ENCODE results near the gene MN1. TPM values are rescaled to one million over a fixed set of nuclear protein-coding genes. Genes with fewer than 3 reads are reported as not detected.

Gene MN1
- total and polyA plus RNA-seq, 2 of the 8 experiments (the other 6 are each of a cell fraction or from before 2014, with no cell fraction given) = 3.1 to 4.9 TPM

GRCh38 chr22:27761665-27762064 is 39.9 kb downstream of the MN1 start:
- no peaks in the 10 kb centered on the region; the same call in 1 of the 2 replicates for H3K23me2 ChIP-seq (ENCODE audit: low read depth, low read length)
- H2AFZ ChIP-seq (ENCODE audit: low read length) = no peak overlapping the region
- no peak overlapping the region for H3K14ac ChIP-seq (ENCODE audit: insufficient read length)
- H2BK12ac ChIP-seq (ENCODE audit: low read depth, low read length) = no peak overlapping the region
- CTCF ChIA-PET (ENCODE audit: partially characterized antibody) = interaction anchor here (1.9 kb wide), 1 partner anchor 10 kb away, joined by 5 read pairs; no protein-coding TSS in a partner anchor
- no peaks in the 10 kb centered on the region for H3K79me2 ChIP-seq (ENCODE audit: control insufficient read depth in 1 of 2, insufficient read depth in 2 of 2, low read length in 2 of 2)
- peaks cover 4% of the 10 kb centered on the region for H3K79me1 ChIP-seq (ENCODE audit: low read depth, low read length)
- H3K9me3 ChIP-seq (ENCODE audit: insufficient read depth in 2 of 2, low read depth in 1 of 2, low read length in 1 of 2) = no peaks in the 10 kb centered on the region
- H4K20me1 ChIP-seq (replicated peaks in 1 of 2; ENCODE audit: control insufficient read depth in 1 of 2, insufficient read depth in 2 of 2, low read length in 2 of 2) = no peaks in the 10 kb centered on the region
- no peak overlapping the region for H2BK15ac ChIP-seq (ENCODE audit: low read length)
- WGBS, 2 experiments (ENCODE audit: extremely low coverage in 1 of 2, insufficient coverage in 1 of 2, insufficient read length in 1 of 2, insufficient replicate concordance in 2 of 2, low coverage in 1 of 2, low lambda C conversion rate in 2 of 2, missing lambda C conversion rate in 1 of 2) = 85% methylated on average over 14 of the region's 15 CpGs; no CpG with 5 or more reads in 1 of the 2 experiments
- no peak overlapping the region for H2AK5ac ChIP-seq (ENCODE audit: low read depth, low read length)
- no peak for FAIRE-seq
- no peak overlapping the region for H4K91ac ChIP-seq (replicated peaks; ENCODE audit: insufficient read length, low read length)
- H3K4me1 ChIP-seq (replicated peaks in 1 of 4; ENCODE audit: control insufficient read depth in 3 of 4, insufficient read depth in 4 of 4, low read length in 3 of 4) = peaks cover 0 to 6% (median 1%) of the 10 kb centered on the region in 4 experiments; a peak in 3 of 7 replicates
- no peak overlapping the region for H3K23ac ChIP-seq (ENCODE audit: insufficient read length)
- no peaks in the 10 kb centered on the region for H3K36me3 ChIP-seq (ENCODE audit: control insufficient read depth in 2 of 4, insufficient read depth in 4 of 4, low read length in 3 of 4)
- no peak overlapping the region for H3K18ac ChIP-seq (ENCODE audit: extremely low read depth, low read length)
- no peak overlapping the region for H3K4me2 ChIP-seq (ENCODE audit: insufficient read depth in 1 of 2, low read depth in 2 of 2, low read length in 2 of 2)
- H2BK120ac ChIP-seq (replicated peaks; ENCODE audit: low read depth, low read length) = no peak overlapping the region
- no peak overlapping the region for H4K8ac ChIP-seq (ENCODE audit: extremely low read depth, insufficient read depth, low read length)
- H3K9ac ChIP-seq (replicated peaks in 1 of 4; ENCODE audit: extremely low read depth in 1 of 4, low read depth in 3 of 4, low read length in 3 of 4) = no peak overlapping the region
- POLR2A ChIA-PET (ENCODE audit: partially characterized antibody) = no interaction called here
- H3K4ac ChIP-seq (replicated peaks; ENCODE audit: insufficient read length, low read depth, low read length) = no peak overlapping the region
- H3K27ac ChIP-seq (ENCODE audit: low read depth, low read length) = no peak overlapping the region
- no peak overlapping the region for H2BK5ac ChIP-seq (ENCODE audit: low read depth, low read length)
- no peaks in the 10 kb centered on the region for H3K27me3 ChIP-seq (replicated peaks in 1 of 4; ENCODE audit: control insufficient read depth in 3 of 4, extremely low read depth in 1 of 4, insufficient read depth in 3 of 4, low read length in 3 of 4)
- H3K4me3 ChIP-seq (ENCODE audit: extremely low read depth in 1 of 4, insufficient read depth in 2 of 4, low read depth in 3 of 4, low read length in 4 of 4) = no peak overlapping the region
- TF ChIP-seq CEBPB (IDR thresholded peaks at IDR 0.05; ENCODE audit: low read depth, low read length) (no peak), TCF12 (IDR thresholded peaks at IDR 0.05; ENCODE audit: low read depth, low read length) (no peak), KDM1A (IDR thresholded peaks at IDR 0.05; ENCODE audit: borderline replicate concordance, low read length) (no peak), NRF1 (IDR thresholded peaks at IDR 0.05; ENCODE audit: low read depth, low read length) (no peak), SUZ12 (IDR thresholded peaks at IDR 0.05; ENCODE audit: low read length) (no peak), SIX5 (IDR thresholded peaks at IDR 0.05; ENCODE audit: low read depth, low read length) (no peak), BCL11A (IDR thresholded peaks at IDR 0.05; ENCODE audit: low read depth in 2 of 2, low read length in 2 of 2) (no peak)
- TF ChIP-seq, protein P1, sequence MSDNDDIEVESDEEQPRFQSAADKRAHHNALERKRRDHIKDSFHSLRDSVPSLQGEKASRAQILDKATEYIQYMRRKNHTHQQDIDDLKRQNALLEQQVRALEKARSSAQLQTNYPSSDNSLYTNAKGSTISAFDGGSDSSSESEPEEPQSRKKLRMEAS (IDR thresholded peaks at IDR 0.05) = no peak
- no peak overlapping the region for H3K56ac ChIP-seq (replicated peaks; ENCODE audit: insufficient read length, low read depth, low read length)
- H4K5ac ChIP-seq (ENCODE audit: insufficient read length, low read depth, low read length) = no peak overlapping the region
- no peak overlapping the region for H2BK20ac ChIP-seq (ENCODE audit: low read length)
- DNase-seq (ENCODE audit: low read depth in 1 of 2, low spot score in 2 of 2) = no peak
